GM21737 (cell line): ENCODE results near the gene MAP3K7.

Experiments used
- ATAC-seq: cut with Tn5 transposase; IDR thresholded peaks from one replicate; pipeline ENCODE4 v1.9.1; 2021; ENCODE audit warnings: mild to moderate bottlenecking, moderate library complexity; ENCODE audit not compliant: unreplicated experiment

MAP3K7 gene

GRCh38 chr6:90533615-90534336 is 53.1 kb downstream of the MAP3K7 start:
- ATAC-seq: no peak

GRCh38 chr6:90530882-90531281 is 56.0 kb downstream of the MAP3K7 start:
- no peak for ATAC-seq

- ATAC-seq: no peak
Observed at GRCh38 chr6:90525421-90525820, 61.5 kb downstream of the MAP3K7 start.

- no peak for ATAC-seq
Observed at GRCh38 chr6:90523779-90524310, 63.0 kb downstream of the MAP3K7 start.

- no peak for ATAC-seq
Observed at GRCh38 chr6:90521955-90522354, 64.9 kb downstream of the MAP3K7 start.

- no peak for ATAC-seq
Observed at GRCh38 chr6:90516074-90516660, 70.7 kb downstream of the MAP3K7 start.

- ATAC-seq: no peak
Observed at GRCh38 chr6:90514496-90514895, 72.4 kb downstream of the MAP3K7 start.

- ATAC-seq: no peak
Observed at GRCh38 chr6:90508753-90509152, 78.1 kb downstream of the MAP3K7 start.

- ATAC-seq: peak; percentile 84
Observed at GRCh38 chr6:90502866-90503407, 83.9 kb downstream of the MAP3K7 start.

- no peak for ATAC-seq
Observed at GRCh38 chr6:90502381-90502780, 84.5 kb downstream of the MAP3K7 start.

GRCh38 chr6:90500458-90500857 is 86.4 kb downstream of the MAP3K7 start:
- ATAC-seq: no peak

GRCh38 chr6:90497411-90497810 is 89.5 kb downstream of the MAP3K7 start:
- no peak for ATAC-seq

GRCh38 chr6:90496258-90497016 is 90.4 kb downstream of the MAP3K7 start:
- no peak for ATAC-seq

GRCh38 chr6:90495216-90495817 is 91.6 kb downstream of the MAP3K7 start:
- no peak for ATAC-seq

GRCh38 chr6:90494067-90494780 is 92.6 kb downstream of the MAP3K7 start:
- no peak for ATAC-seq

GRCh38 chr6:90493332-90493731 is 93.5 kb downstream of the MAP3K7 start:
- no peak for ATAC-seq

GRCh38 chr6:90492798-90493197 is 94.1 kb downstream of the MAP3K7 start:
- no peak for ATAC-seq

GRCh38 chr6:90492369-90492768 is 94.5 kb downstream of the MAP3K7 start:
- no peak for ATAC-seq

GRCh38 chr6:90490030-90490716 is 96.7 kb downstream of the MAP3K7 start:
- ATAC-seq: no peak

- no peak for ATAC-seq
Observed at GRCh38 chr6:90488816-90489215, 98.1 kb downstream of the MAP3K7 start.
